Right lobe of liver (tissue), 6 donors: ENCODE data around the gene RTN4R. TPM values are rescaled to one million over a fixed set of nuclear protein-coding genes. Genes with fewer than 3 reads are reported as not detected.

Experiments
- ATAC-seq, 4 donors: fragments of 200-7000 bp; cut with Tn5 transposase; one replicate each; pipeline ENCODE4 v1.9.1; 2020; ENCODE audit warnings: mild to moderate bottlenecking in 4 of 4, moderate library complexity in 4 of 4
- DNase-seq, 3 donors: peaks; one replicate each; pipeline ENCODE4 v3.0.0-alpha.2; 2020
- H3K27ac ChIP-seq, 3 donors: fragments of 200-600 bp; one replicate each; pipeline ENCODE4 v1.8.0; 2022
- H3K27me3 ChIP-seq, 2 donors: fragments of 200-600 bp; one replicate each; pipeline ENCODE4 v1.8.0; 2022
- H3K36me3 ChIP-seq, 4 donors: fragments of 200-600 bp; sonication (generic) in 1 of 4; one replicate each; pipeline versions ENCODE4 v1.5.1 to v1.8.0; 2017 to 2022; ENCODE audit warnings: control low read depth in 1 of 4
- H3K4me1 ChIP-seq, 4 donors: fragments of 200-600 bp; sonication (generic) in 1 of 4; one replicate each; pipeline versions ENCODE4 v1.5.1 to v1.8.0; 2017 to 2022; ENCODE audit warnings: control low read depth in 1 of 4
- H3K4me3 ChIP-seq, 3 donors: fragments of 200-600 bp; one replicate each; pipeline ENCODE4 v1.8.0; 2022
- H3K9me3 ChIP-seq, 4 donors: fragments of 200-600 bp; sonication (generic) in 1 of 4; one replicate each; pipeline versions ENCODE4 v1.5.1 to v1.8.0; 2017 to 2022; ENCODE audit warnings: control low read depth in 1 of 4
- CTCF ChIP-seq, 4 donors: fragments of 200-600 bp in 3 of 4; fragments of 450-650 bp in 1 of 4; IDR thresholded peaks; one replicate each; pipeline versions ENCODE4 v1.5.1 to v1.8.0; 2016 to 2022; ENCODE audit warnings: antibody characterized with exemption in 4 of 4, mild to moderate bottlenecking in 2 of 4
- POLR2A ChIP-seq: fragments of 450-650 bp; IDR thresholded peaks from one replicate; pipeline ENCODE4 v1.6.1; 2017; ENCODE audit warnings: antibody characterized with exemption, mild to moderate bottlenecking
- WGBS: methylation state at CpG from one replicate; pipeline ENCODE4 v1.1.6; 2018; ENCODE audit warnings: low coverage, low lambda C conversion rate; ENCODE audit not compliant: insufficient coverage; ENCODE audit errors: missing lambda C conversion rate; 5-methylcytosine and 5-hydroxymethylcytosine counted together
- intact Hi-C, 2 donors: fragments of 100-400 bp; cut with DNase I; formaldehyde crosslinking; loops; one replicate each; pipeline versions ENCODE4 v1.11.2 to v1.14.1; 2022
- total RNA-seq, 6 experiments: library from RNA; depleted of rRNA in 2 of 6; stranded (reverse); fragments of >200 nt in 2 of 6; fragmentation: NEBNext Ultra II Directional in 3 of 6; extraction: Animal tissue kit (Norgen Biotek cat#: 25700) in 3 of 6; gene quantifications; one replicate each; pipeline versions ENCODE4 v1.1.0 to v1.2.4, GENCODE V29; 2016 to 2023
- donor health status: DM: no; HTN: yes; CAD: no.
- donor health status: DM: no; HTN: no; CAD: no.
- donor health status: DM: no; HTN: no; CAD: no.
- donor health status: DM: no; HTN: yes; CAD: no.
- donor health status: DM: no; HTN: yes; CAD: no.

Gene RTN4R
- total RNA-seq, 6 experiments from 2014 or later = 3.0 to 12.4 (median 8.5) TPM

- ATAC-seq = no peak
- no CpG with 5 or more reads among the region's 4 CpGs for whole genome bisulfite sequencing
- peaks cover 0 to 28% (median 10%) of the 10 kb centered on the region in 4 donors for H3K4me1 ChIP-seq
- H3K9me3 ChIP-seq = no peaks in the 10 kb centered on the region
- H3K4me3 ChIP-seq = no peak overlapping the region
- TF ChIP-seq POLR2A = no peak
- no peak for TF ChIP-seq CTCF (IDR thresholded peaks at IDR 0.05)
- DNase-seq = no peak
- no peaks in the 10 kb centered on the region for H3K36me3 ChIP-seq
- intact Hi-C loops = no loop called here
- H3K27me3 ChIP-seq = no peaks in the 10 kb centered on the region
- H3K27ac ChIP-seq = no peak overlapping the region
Observed at GRCh38 chr22:20217563-20217962, 50.6 kb downstream of the RTN4R start.

- Histone ChIP-seq H3K4me3 (no peak overlapping the region), H3K27ac (no peak overlapping the region), H3K36me3 (no peaks in the 10 kb centered on the region), H3K9me3 (no peaks in the 10 kb centered on the region), H3K27me3 (no peaks in the 10 kb centered on the region), H3K4me1 (peaks cover 0 to 26% (median 8%) of the 10 kb centered on the region in 4 donors)
- ATAC-seq (peak in 2 of 4 donors; percentile 5 to 47), DNase-seq (no peak)
- TF ChIP-seq POLR2A = no peak
- TF ChIP-seq CTCF (IDR thresholded peaks at IDR 0.05) = no peak
- WGBS = 53% methylated on average over 5 of the region's 12 CpGs
- intact Hi-C loops = no loop called here
Observed at GRCh38 chr22:20216863-20217499, 51.1 kb downstream of the RTN4R start.

GRCh38 chr22:20215742-20216141 lies 52.4 kb downstream of the RTN4R start:
- no CpG with 5 or more reads among the region's 4 CpGs for WGBS

GRCh38 chr22:20214853-20215252 lies 53.3 kb downstream of the RTN4R start:
- no peaks in the 10 kb centered on the region for H3K36me3 ChIP-seq
- no peaks in the 10 kb centered on the region for H3K27me3 ChIP-seq
- H3K27ac ChIP-seq = no peak overlapping the region
- no peak for ATAC-seq
- peaks cover 0 to 22% (median 0%) of the 10 kb centered on the region in 4 donors for H3K4me1 ChIP-seq
- intact Hi-C loops = no loop called here
- TF ChIP-seq CTCF (IDR thresholded peaks at IDR 0.05) = no peak
- TF ChIP-seq POLR2A = no peak
- no peaks in the 10 kb centered on the region for H3K9me3 ChIP-seq
- WGBS = 95% methylated on average over 4 of the region's 7 CpGs
- H3K4me3 ChIP-seq = no peak overlapping the region
- DNase-seq = no peak

More at GRCh38 chr22:20215742-20216141, 52.4 kb downstream of the RTN4R start:
- intact Hi-C loops = no loop called here
- H3K9me3 ChIP-seq = no peaks in the 10 kb centered on the region
- H3K27me3 ChIP-seq = no peaks in the 10 kb centered on the region
- DNase-seq = no peak
- no peak for ATAC-seq
- no peak overlapping the region for H3K27ac ChIP-seq
- no peaks in the 10 kb centered on the region for H3K36me3 ChIP-seq
- TF ChIP-seq POLR2A = no peak
- no peak overlapping the region for H3K4me3 ChIP-seq
- H3K4me1 ChIP-seq = peaks cover 0 to 25% (median 3%) of the 10 kb centered on the region in 4 donors

GRCh38 chr22:20213833-20214708 lies 54.0 kb downstream of the RTN4R start:
- intact Hi-C loops = no loop called here
- Histone ChIP-seq H3K9me3 (no peaks in the 10 kb centered on the region), H3K36me3 (no peaks in the 10 kb centered on the region), H3K27me3 (no peaks in the 10 kb centered on the region), H3K4me1 (peaks cover 0 to 24% (median 0%) of the 10 kb centered on the region in 4 donors), H3K27ac (no peak overlapping the region), H3K4me3 (no peak overlapping the region)
- 88% methylated on average over 13 of the region's 33 CpGs for WGBS
- DNase-seq = no peak
- no peak for TF ChIP-seq POLR2A
- no peak for ATAC-seq
